22Rv1 (cell line): ENCODE results near the gene TRAF4.

Source experiments
- ZFX ChIP-seq: fragments of 450-650 bp; IDR thresholded peaks from 2 replicates; pipeline ENCODE4 v1.6.1; 2017; ENCODE audit warnings: antibody characterized with exemption, borderline replicate concordance
- TF ChIP-seq, protein P1 (sequence below): fragments of 450-650 bp; IDR thresholded peaks from 2 replicates; pipeline ENCODE4 v1.5.1; 2017; ENCODE audit warnings: mild to moderate bottlenecking

GRCh38 chr17:28774206-28774605 is 30.4 kb downstream of the TRAF4 start:
- TF ChIP-seq, protein P1, sequence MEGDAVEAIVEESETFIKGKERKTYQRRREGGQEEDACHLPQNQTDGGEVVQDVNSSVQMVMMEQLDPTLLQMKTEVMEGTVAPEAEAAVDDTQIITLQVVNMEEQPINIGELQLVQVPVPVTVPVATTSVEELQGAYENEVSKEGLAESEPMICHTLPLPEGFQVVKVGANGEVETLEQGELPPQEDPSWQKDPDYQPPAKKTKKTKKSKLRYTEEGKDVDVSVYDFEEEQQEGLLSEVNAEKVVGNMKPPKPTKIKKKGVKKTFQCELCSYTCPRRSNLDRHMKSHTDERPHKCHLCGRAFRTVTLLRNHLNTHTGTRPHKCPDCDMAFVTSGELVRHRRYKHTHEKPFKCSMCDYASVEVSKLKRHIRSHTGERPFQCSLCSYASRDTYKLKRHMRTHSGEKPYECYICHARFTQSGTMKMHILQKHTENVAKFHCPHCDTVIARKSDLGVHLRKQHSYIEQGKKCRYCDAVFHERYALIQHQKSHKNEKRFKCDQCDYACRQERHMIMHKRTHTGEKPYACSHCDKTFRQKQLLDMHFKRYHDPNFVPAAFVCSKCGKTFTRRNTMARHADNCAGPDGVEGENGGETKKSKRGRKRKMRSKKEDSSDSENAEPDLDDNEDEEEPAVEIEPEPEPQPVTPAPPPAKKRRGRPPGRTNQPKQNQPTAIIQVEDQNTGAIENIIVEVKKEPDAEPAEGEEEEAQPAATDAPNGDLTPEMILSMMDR, result no peak
- TF ChIP-seq ZFX, result no peak
